HG03457 (cell line): Measurements from ENCODE around the gene ISOC2.

ENCODE experiments used
- ATAC-seq: cut with Tn5 transposase; IDR thresholded peaks from one replicate; pipeline ENCODE4 v1.9.1; 2021; ENCODE audit warnings: moderate number of reproducible peaks; ENCODE audit not compliant: unreplicated experiment

ISOC2 gene

GRCh38 chr19:55490478-55491432 lies 29.3 kb upstream of the ISOC2 start:
- ATAC-seq, result no peak

GRCh38 chr19:55489711-55490477 lies 28.5 kb upstream of the ISOC2 start:
- ATAC-seq, result no peak

- no peak for ATAC-seq
These were observed 27.7 kb upstream of the ISOC2 start for GRCh38 chr19:55488986-55489710.

- ATAC-seq, result no peak
These were observed 26.7 kb upstream of the ISOC2 start, which contains the start of gene SSC5D for GRCh38 chr19:55487924-55488687. Gene SSC5D (plus strand): TSS chr19:55488436. CDS start chr19:55488590, 154 bp downstream.

- no peak for ATAC-seq
These were observed 25.8 kb upstream of the ISOC2 start for GRCh38 chr19:55486971-55487923.

GRCh38 chr19:55486043-55486970 lies 24.9 kb upstream of the ISOC2 start:
- no peak for ATAC-seq

GRCh38 chr19:55485439-55486011 lies 24.1 kb upstream of the ISOC2 start:
- ATAC-seq, result no peak

- ATAC-seq, result no peak
These were observed 23.4 kb upstream of the ISOC2 start, which contains the start of gene NAT14 for GRCh38 chr19:55484593-55485438. Gene NAT14 (plus strand): TSS chr19:55485188. CDS start chr19:55485709, 521 bp downstream.

GRCh38 chr19:55483706-55484592 lies 22.5 kb upstream of the ISOC2 start:
- ATAC-seq, result no peak

- no peak for ATAC-seq
These were observed 21.7 kb upstream of the ISOC2 start for GRCh38 chr19:55482967-55483705.

GRCh38 chr19:55482156-55482961 lies 20.9 kb upstream of the ISOC2 start:
- no peak for ATAC-seq

GRCh38 chr19:55481794-55482155 lies 20.3 kb upstream of the ISOC2 start:
- no peak for ATAC-seq

- no peak for ATAC-seq
These were observed 19.8 kb upstream of the ISOC2 start for GRCh38 chr19:55481148-55481793.
